NCI-H510A treated with DMSO at 0.1 percent for 48 hours (cell line): ENCODE measurements around the gene DPP6.

Source experiments
- DNase-seq: peaks from one replicate; lab custom pipeline; 2025; lab: John Stamatoyannopoulos, UW

Gene DPP6

GRCh38 chr7:154709840-154710520, 657.8 kb downstream of the DPP6 start:
- no peak for DNase-seq

- no peak for DNase-seq
Measured at GRCh38 chr7:154720016-154720415, 667.8 kb downstream of the DPP6 start.

DNA sequence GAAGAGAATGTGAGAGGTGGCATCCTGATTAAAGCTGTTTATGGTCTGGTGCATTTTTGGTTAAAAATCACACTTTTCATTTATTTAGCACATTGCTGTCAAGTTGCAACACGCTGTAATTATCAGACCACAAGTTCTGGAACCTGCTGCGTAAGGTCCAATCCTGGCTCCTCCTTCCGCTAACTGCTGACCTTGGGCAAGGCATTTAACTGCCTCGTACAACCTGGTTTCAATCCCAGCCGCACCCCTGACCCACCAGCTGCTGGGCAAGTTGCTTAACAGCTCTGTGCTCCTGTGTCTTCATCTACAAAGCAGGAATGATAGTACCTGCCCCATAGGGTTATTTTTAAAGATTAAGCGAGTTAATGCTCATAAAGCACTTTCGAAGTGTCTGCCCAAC, 668.9 kb downstream of the DPP6 start:
- no peak for DNase-seq

DNA sequence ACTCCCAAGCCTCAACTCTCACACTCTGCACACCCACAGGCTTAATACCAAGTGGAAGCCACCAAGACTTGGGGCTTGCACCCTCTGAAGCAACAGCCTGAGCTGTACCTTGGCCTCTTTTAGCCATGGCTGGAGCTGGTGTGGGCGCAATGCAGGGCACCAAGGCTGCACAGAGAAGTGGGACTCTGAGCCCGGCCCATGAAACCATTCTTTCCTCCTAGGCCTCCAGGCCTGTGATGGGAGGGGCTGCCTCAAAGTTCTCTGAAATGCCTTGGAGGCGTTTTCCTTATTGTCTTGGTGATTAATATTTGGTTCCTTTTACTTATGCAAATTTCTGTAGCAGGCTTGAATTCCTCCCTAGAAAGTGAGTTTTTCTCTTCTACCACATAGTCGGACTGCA, 674.2 kb downstream of the DPP6 start:
- DNase-seq, result no peak

- no peak for DNase-seq
Measured at GRCh38 chr7:154729056-154729455, 676.9 kb downstream of the DPP6 start.

DNA sequence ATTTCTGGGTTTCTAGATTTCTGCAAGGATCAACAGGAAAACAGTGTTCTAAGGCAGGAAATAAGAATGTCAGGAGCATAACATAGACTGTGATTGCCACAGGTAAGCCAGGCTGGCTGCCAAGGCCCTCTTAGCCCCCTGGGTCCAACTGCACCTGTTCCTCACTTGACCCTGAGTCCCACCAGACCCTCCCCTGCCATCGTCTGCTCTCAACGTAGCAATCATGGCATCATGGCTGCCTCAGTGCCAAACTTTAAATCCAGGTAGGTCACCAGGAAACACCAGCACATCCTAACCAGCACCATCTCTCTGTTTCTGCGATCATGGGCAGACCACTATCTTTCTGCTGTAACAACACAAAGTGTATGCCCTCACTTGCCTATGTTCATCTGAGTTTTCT, 683.6 kb downstream of the DPP6 start:
- DNase-seq, result no peak

GRCh38 chr7:154736389-154736788, 684.2 kb downstream of the DPP6 start:
- DNase-seq, result no peak

- no peak for DNase-seq
Measured at GRCh38 chr7:154738216-154738615, 686.0 kb downstream of the DPP6 start.

DNA sequence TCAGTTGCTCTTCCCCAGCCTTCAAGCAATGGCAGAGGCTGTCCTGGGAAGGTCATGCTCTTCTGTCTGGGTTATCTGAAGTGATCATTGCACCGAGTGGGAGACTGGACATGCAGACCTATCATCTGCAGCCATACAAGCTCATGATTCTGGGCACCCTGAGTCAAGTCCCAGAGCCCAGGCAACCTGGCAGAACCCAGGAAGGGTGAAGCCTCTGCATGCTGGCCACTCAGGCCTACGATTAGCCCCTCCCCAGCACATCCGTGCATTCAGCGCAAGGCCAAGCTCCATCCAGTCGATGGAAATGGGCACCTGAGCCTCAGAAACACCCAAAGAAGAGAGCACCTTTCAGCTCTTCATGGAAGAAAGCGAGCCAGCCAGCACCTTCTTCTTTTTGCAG, 688.9 kb downstream of the DPP6 start:
- no peak for DNase-seq

- no peak for DNase-seq
Measured at GRCh38 chr7:154743206-154743605, 691.0 kb downstream of the DPP6 start.

GRCh38 chr7:154744256-154744860, 692.2 kb downstream of the DPP6 start:
- no peak for DNase-seq

- no peak for DNase-seq
Measured at GRCh38 chr7:154744861-154745258, 692.7 kb downstream of the DPP6 start.

DNA sequence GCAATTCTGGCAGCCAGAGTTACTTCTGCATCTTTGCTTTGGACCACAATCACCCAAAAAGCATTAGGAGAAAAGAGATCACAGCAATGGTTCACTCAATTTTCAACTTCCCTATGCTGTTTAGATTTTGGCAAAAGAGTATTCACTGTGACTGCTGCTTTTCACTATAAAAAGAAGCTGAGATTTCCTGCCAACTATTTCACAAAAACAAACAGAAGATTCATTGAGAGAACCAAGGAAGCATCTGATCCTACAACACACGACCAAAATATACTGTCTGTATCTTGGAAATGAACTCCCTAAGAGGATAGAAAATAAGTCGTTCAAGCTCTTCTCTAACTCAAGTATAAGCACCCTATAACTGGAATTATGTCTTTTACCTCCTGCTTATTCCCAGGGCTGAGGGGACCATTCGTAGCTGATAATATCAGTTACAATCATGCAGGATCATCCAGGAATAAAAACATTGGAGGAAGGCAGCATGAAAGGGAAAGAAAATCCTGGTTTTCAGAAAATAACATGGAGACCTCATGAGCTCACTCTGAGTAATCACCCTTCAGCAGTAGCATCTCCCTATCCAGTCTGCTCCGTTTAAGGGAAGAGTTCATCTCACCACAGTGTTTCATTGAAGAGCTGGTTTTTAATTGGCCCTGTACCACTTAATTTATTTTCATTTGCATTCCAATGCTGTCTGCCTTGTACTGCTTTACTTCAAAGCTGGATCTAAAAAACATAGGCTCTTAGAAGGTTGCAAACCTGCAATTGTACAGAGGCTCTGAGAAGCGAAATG, 694.6 kb downstream of the DPP6 start:
- no peak for DNase-seq

GRCh38 chr7:154748089-154748786, 696.0 kb downstream of the DPP6 start:
- no peak for DNase-seq

DNA sequence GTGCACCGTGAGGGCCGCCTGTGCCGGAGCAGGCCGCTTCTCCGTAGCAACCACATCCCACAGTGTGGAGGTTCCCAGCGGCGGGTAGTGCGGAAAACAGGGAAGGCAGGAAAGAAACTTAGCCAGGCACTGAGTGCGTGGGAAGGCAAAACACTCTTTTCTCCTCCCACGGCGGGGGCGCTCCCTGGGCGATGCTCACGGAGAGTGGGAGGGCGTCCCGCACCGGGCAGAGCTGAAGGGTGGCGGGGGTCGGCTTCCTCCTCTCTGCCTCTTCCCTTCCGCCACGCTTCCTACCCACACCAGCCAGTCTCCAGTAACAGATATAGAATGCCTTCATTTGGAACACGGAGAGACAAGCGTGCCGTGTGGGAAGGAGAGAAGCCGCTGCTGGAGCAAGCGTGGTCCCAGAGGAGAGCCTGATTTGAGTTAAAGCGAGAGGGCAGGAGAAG, 698.2 kb downstream of the DPP6 start:
- DNase-seq, result no peak

DNA sequence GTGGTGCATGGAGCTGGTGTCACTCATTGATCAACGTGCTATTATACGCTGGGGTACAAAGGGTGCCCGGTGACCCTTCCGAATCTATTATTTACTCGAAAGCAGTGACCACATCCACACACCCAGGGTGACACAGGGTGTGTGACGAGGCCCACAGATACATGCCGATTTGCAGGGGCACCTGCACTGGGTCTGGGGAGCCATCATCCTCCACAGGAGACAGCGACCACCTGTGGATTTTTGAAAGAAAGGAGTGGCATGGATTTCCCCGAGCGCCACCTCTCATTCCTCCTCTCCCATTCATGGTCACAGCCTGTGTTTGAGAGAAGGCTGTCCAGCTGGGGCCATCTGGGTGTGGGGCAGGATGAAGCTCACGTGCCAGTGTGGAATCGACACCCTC, 701.0 kb downstream of the DPP6 start:
- no peak for DNase-seq

DNA sequence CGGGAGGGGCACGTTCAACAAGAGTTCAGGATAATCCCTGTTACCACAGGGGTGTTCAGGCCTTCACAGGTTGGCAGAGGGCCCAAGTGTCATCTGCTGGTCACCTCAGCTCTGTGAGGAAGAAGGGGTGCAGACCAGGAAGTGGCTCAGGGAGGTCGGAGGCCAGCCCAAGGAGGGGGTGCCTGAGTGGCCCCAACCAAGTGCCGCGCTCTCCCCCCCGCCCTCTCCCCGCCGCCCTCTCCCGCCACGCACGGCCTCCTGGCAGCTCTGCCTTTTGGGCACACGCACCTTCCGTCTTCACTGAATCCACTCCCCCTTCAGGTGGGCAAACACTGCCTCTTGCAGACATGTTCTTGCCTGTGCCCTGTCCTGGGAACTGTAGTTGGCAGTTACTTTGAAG, 705.6 kb downstream of the DPP6 start:
- DNase-seq, result no peak

GRCh38 chr7:154759989-154760388, 707.8 kb downstream of the DPP6 start:
- no peak for DNase-seq

DNA sequence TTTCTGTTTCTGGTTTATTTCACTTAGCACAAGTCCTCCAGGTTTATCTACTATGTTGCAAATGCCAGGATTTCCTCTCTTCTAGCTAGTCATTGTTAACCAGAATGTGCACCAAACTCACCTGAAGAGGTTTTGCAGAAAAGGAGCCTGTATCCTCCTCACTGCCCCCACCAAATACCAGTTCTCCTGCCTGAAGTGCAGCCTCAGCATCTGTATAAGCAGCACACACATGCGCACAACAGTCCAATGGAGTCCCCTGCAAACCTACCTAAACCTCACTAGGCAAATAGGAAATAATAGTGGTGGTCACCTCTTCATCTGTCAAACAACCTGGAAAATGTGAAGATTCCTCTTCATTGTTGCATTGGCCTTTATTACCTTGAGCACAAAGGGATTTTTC, 712.9 kb downstream of the DPP6 start:
- no peak for DNase-seq

GRCh38 chr7:154767142-154767541, 714.9 kb downstream of the DPP6 start:
- no peak for DNase-seq

DNA sequence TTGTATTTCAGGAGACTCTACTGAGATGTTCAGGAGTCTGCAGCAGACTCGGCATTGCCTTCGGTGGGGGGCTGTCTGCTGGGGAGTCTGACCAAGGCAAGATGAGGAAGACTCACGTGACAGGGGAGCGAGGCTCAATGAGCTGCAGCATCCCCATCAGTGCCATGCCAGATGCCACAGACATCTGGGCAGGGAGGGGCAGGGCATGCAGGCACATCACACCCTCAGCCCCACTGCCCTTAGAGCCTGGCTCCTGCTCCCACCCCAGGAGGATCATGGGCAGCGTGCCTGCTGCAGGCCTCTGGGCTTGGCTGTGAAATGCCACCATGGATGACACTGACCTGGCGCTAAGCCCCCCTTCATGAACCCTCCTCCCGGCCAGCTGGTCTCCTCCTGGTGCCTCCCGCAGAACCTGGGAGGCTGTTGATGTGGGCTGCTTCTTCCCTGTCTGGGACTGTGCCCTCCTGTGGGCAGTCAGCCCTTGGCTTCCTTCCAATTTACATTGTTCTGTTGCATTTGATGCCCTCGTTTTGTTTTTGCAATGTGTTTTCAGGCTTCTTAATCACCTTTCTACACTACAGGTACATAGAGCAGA, 715.7 kb downstream of the DPP6 start:
- DNase-seq, result no peak

DNA sequence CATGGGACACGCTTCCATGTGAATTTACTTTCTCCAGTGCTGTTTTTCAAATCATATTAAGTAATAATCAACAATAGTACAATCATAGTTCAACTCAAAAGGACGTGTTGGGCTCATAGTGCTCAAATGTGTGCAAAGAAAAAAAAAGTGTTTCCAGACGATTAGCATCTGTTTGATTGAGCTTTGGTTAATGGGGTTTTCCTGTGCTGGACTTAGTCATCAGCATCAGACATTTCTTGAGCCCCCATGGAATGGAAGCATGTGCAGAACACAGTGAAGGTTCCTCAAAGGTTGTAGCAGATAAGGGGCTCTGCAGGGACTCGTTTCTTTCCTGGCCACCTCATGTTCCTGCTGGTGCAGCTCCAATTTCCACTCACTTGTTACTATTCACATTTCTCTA, 716.8 kb downstream of the DPP6 start:
- DNase-seq, result no peak
